ENCODE data around the gene PELI2. TPM values are rescaled to one million over a fixed set of nuclear protein-coding genes. Genes with fewer than 3 reads are reported as not detected.

Gene PELI2
- total RNA-seq, 1 experiment from 2014 or later, result 2.0 TPM

DNA sequence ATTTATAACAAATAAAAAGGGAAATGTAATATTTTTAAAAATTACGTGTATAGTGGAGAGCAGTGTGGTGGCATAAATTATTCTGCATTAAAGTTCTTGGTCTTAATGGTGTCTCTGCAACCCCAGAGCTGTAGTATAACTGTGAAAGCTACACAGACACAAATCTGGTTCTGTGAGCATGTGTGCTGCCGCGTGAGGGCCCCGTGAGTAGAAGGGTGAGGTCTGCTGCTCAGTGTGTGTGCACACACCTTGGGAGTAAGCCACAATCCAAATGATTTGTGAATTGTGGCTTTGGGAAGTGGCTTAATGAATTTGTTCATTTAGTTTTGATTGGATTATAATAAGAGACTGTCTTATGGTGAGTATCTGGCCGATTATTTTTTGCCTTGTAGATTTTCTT lies 16.8 kb downstream of the PELI2 start:
- Histone ChIP-seq H2AFZ (ENCODE audit: low read depth, low read length, poor library complexity, severe bottlenecking) (no peak overlapping the region), H3K79me2 (ENCODE audit: insufficient read depth, low read length) (no peaks in the 10 kb centered on the region), H3K36me3 (ENCODE audit: control insufficient read depth in 1 of 2, insufficient read depth in 2 of 2, low read length in 2 of 2) (no peaks in the 10 kb centered on the region), H3K27ac (ENCODE audit: low read depth, low read length) (no peak overlapping the region), H3K9me3 (ENCODE audit: control insufficient read depth in 1 of 2, insufficient read depth in 1 of 2, low read depth in 1 of 2, low read length in 2 of 2) (no peaks in the 10 kb centered on the region), H3K4me1 (ENCODE audit: control insufficient read depth in 1 of 2, insufficient read depth in 2 of 2, low read length in 2 of 2) (no peaks in the 10 kb centered on the region), H3K9me2 (ENCODE audit: insufficient read depth) (no peaks in the 10 kb centered on the region), H3K4me2 (ENCODE audit: low read length) (no peak overlapping the region), H4K20me1 (ENCODE audit: insufficient read depth) (no peaks in the 10 kb centered on the region), H3K27me3 (ENCODE audit: insufficient read depth, low read length) (peaks cover 70% of the 10 kb centered on the region), H3K9ac (ENCODE audit: low read length) (no peak overlapping the region), H3K4me3 (replicated peaks in 1 of 2; ENCODE audit: low read depth in 1 of 2, low read length in 2 of 2) (no peak overlapping the region)
- TF ChIP-seq, protein P1, sequence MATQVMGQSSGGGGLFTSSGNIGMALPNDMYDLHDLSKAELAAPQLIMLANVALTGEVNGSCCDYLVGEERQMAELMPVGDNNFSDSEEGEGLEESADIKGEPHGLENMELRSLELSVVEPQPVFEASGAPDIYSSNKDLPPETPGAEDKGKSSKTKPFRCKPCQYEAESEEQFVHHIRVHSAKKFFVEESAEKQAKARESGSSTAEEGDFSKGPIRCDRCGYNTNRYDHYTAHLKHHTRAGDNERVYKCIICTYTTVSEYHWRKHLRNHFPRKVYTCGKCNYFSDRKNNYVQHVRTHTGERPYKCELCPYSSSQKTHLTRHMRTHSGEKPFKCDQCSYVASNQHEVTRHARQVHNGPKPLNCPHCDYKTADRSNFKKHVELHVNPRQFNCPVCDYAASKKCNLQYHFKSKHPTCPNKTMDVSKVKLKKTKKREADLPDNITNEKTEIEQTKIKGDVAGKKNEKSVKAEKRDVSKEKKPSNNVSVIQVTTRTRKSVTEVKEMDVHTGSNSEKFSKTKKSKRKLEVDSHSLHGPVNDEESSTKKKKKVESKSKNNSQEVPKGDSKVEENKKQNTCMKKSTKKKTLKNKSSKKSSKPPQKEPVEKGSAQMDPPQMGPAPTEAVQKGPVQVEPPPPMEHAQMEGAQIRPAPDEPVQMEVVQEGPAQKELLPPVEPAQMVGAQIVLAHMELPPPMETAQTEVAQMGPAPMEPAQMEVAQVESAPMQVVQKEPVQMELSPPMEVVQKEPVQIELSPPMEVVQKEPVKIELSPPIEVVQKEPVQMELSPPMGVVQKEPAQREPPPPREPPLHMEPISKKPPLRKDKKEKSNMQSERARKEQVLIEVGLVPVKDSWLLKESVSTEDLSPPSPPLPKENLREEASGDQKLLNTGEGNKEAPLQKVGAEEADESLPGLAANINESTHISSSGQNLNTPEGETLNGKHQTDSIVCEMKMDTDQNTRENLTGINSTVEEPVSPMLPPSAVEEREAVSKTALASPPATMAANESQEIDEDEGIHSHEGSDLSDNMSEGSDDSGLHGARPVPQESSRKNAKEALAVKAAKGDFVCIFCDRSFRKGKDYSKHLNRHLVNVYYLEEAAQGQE (IDR thresholded peaks at IDR 0.05; ENCODE audit: low read depth), result no peak
- TF ChIP-seq POLR2A (IDR thresholded peaks at IDR 0.05; ENCODE audit: borderline replicate concordance, extremely low read depth, insufficient read depth, insufficient read length) (no peak), RAD21 (IDR thresholded peaks at IDR 0.05; ENCODE audit: low read depth) (no peak), CBX3 (IDR thresholded peaks at IDR 0.05; ENCODE audit: low read depth) (no peak), SRF (IDR thresholded peaks at IDR 0.05; ENCODE audit: low read depth) (no peak), ELF1 (IDR thresholded peaks at IDR 0.05; ENCODE audit: borderline replicate concordance, low read depth) (no peak)
- TF ChIP-seq, protein P2, sequence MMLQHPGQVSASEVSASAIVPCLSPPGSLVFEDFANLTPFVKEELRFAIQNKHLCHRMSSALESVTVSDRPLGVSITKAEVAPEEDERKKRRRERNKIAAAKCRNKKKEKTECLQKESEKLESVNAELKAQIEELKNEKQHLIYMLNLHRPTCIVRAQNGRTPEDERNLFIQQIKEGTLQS (IDR thresholded peaks at IDR 0.05), result no peak
- TF ChIP-seq, protein P3, sequence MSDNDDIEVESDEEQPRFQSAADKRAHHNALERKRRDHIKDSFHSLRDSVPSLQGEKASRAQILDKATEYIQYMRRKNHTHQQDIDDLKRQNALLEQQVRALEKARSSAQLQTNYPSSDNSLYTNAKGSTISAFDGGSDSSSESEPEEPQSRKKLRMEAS (IDR thresholded peaks at IDR 0.05), result no peak
- TF ChIP-seq, protein P4, sequence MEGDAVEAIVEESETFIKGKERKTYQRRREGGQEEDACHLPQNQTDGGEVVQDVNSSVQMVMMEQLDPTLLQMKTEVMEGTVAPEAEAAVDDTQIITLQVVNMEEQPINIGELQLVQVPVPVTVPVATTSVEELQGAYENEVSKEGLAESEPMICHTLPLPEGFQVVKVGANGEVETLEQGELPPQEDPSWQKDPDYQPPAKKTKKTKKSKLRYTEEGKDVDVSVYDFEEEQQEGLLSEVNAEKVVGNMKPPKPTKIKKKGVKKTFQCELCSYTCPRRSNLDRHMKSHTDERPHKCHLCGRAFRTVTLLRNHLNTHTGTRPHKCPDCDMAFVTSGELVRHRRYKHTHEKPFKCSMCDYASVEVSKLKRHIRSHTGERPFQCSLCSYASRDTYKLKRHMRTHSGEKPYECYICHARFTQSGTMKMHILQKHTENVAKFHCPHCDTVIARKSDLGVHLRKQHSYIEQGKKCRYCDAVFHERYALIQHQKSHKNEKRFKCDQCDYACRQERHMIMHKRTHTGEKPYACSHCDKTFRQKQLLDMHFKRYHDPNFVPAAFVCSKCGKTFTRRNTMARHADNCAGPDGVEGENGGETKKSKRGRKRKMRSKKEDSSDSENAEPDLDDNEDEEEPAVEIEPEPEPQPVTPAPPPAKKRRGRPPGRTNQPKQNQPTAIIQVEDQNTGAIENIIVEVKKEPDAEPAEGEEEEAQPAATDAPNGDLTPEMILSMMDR (IDR thresholded peaks at IDR 0.05 in 2 of 3, conservative IDR thresholded peaks at IDR 0.05 in 1 of 3; ENCODE audit: borderline replicate concordance in 1 of 3, insufficient read depth in 1 of 3, low read depth in 2 of 3, low read length in 2 of 3), result no peak
- intact Hi-C loops (cut with micrococcal nuclease), result no loop called here
- DNase-seq (ENCODE audit: low read depth, low spot score) (no peak), ATAC-seq (no peak)
- RAD21 ChIA-PET (ENCODE audit: low non-redundant PET in 1 of 2, low total read pairs in 2 of 2, uncharacterized antibody in 2 of 2, unreplicated experiment in 2 of 2), result no interaction called here
- CTCF ChIA-PET, result no interaction called here
- POLR2A ChIA-PET, result no interaction called here
- no TSS peak for BruUV-seq (replicated peaks)
